RWPE1 (cell line): ENCODE measurements around the gene ZNF791.
"Not testable (repeated sequence)": the region's sequence is repeated elsewhere in the genome, so short reads cannot be mapped to it uniquely, and the experiment has no call there.

ENCODE experiments used
- CTCF ChIA-PET: fragments of 350-600 bp; sonication (Branson Sonifier 250); formaldehyde crosslinking; extraction: SDS; loops from one replicate; lab custom pipeline; 2021; lab: Yijun Ruan, JAX
- POLR2A ChIA-PET: fragments of 400-600 bp; formaldehyde crosslinking; extraction: SDS; loops from one replicate; lab custom pipeline; 2020; ENCODE audit warnings: antibody characterized with exemption; ENCODE audit not compliant: low non-redundant PET; lab: Yijun Ruan, JAX
- DNase-seq: peaks from one replicate; pipeline ENCODE4 v3.0.0; 2012; ENCODE audit warnings: low spot score
- H3K27ac ChIP-seq: fragments of 450-650 bp; 2 replicates; pipeline ENCODE4 v1.5.1; 2017
- TF ChIP-seq, protein P1 (sequence below): fragments of 450-650 bp; conservative IDR thresholded peaks from 2 replicates; pipeline ENCODE4 v1.5.1; 2017; ENCODE audit warnings: low read depth, mild to moderate bottlenecking

Gene ZNF791

DNA sequence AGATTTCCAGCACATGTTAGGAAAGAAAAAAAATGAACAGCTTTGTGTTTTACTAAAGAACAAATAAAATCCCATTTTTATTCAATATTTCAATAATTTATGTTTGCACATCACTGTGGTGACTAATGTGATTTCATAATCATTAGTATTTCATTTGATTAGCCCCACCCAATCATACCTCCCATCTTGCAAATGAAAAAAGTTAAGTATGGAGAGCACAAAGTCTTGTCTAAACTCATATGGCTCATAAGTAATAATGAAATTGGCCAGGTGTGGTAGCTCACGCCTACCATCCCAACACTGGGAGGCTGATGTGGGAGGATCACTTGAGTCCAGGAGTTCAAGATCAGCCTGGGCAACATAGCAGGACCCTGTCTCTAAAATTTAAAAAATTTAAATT is 3.9 kb upstream of the ZNF791 start:
- peak overlapping the region; percentile 49 for H3K27ac ChIP-seq
- DNase-seq, result peak; percentile 43
- CTCF ChIA-PET, result interaction anchor here (0.6 kb wide), 1 partner anchor 169 kb away, joined by 3 read pairs; no protein-coding TSS in a partner anchor
- POLR2A ChIA-PET, result no interaction called here
- TF ChIP-seq, protein P1, sequence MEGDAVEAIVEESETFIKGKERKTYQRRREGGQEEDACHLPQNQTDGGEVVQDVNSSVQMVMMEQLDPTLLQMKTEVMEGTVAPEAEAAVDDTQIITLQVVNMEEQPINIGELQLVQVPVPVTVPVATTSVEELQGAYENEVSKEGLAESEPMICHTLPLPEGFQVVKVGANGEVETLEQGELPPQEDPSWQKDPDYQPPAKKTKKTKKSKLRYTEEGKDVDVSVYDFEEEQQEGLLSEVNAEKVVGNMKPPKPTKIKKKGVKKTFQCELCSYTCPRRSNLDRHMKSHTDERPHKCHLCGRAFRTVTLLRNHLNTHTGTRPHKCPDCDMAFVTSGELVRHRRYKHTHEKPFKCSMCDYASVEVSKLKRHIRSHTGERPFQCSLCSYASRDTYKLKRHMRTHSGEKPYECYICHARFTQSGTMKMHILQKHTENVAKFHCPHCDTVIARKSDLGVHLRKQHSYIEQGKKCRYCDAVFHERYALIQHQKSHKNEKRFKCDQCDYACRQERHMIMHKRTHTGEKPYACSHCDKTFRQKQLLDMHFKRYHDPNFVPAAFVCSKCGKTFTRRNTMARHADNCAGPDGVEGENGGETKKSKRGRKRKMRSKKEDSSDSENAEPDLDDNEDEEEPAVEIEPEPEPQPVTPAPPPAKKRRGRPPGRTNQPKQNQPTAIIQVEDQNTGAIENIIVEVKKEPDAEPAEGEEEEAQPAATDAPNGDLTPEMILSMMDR, result no peak

DNA sequence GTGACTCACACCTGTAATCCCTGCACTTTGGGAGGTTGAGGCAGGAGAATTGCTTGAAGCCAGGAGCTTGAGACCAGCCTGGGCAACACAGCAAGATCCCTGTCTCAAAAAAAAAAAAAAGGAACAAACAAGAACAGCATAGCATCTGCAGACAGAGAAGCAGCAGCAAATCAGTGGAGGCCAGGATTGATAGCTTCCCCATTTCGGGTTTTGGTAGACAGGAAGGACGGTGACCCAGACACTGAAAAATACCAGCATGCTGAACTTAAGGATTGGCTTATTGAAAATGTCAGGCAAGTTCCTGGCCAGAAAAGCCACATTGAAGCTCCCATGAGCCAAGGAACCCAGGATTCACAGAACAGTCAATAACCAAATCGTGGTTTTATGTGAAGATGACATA is 3.1 kb upstream of the ZNF791 start:
- POLR2A ChIA-PET, result no interaction called here
- TF ChIP-seq, protein P1, result no peak
- CTCF ChIA-PET, result no interaction called here
- no peak for DNase-seq
- no peak overlapping the region for H3K27ac ChIP-seq

DNA sequence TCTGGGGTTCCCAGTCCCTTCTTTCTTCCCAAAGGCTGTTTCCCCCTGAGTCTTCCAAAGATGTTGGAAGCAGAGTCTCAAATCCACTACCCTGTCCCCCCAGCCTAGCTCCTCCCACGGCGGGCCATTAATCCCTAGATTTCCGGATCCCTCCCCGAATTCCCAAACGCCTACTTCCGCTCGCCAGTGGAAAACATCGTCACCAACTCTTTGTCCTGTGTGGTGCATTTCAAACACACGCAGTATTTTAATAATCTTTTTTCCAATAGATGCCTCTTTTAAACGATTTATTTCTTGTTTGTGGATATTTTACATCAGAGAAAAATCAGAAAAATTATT is 610 bp downstream of the ZNF791 start:
- ChIA-PET POLR2A (no interaction called here), CTCF (no interaction called here)
- DNase-seq, result peak; percentile 78
- TF ChIP-seq, protein P1, result no peak
- peak overlapping the region; percentile 92 for H3K27ac ChIP-seq

DNA sequence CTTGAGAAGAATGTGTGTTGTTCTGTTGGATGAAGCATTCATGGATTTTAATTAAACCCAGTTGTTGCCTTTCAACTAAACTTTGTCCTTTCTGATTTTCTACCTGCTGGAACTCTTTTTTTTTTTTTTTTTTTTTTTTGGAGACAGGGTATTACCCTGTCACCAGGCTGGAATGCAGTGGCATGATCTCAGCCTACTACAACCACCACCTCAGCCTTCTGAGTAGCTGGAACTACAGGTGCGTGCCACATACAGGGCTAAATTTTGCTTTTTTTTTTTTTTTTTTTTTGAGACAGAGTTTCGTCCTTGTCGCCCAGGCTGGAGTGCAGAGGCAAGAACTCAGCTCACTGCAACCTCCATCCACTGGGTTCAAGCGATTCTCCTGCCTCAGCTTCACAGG is 6.9 kb downstream of the ZNF791 start:
- POLR2A ChIA-PET, result interaction anchor here (0.7 kb wide), 1 partner anchor 9 kb away, joined by 11 read pairs; no protein-coding TSS in a partner anchor
- no peak for DNase-seq
- TF ChIP-seq, protein P1, result no peak
- no peak overlapping the region for H3K27ac ChIP-seq
- CTCF ChIA-PET, result no interaction called here

DNA sequence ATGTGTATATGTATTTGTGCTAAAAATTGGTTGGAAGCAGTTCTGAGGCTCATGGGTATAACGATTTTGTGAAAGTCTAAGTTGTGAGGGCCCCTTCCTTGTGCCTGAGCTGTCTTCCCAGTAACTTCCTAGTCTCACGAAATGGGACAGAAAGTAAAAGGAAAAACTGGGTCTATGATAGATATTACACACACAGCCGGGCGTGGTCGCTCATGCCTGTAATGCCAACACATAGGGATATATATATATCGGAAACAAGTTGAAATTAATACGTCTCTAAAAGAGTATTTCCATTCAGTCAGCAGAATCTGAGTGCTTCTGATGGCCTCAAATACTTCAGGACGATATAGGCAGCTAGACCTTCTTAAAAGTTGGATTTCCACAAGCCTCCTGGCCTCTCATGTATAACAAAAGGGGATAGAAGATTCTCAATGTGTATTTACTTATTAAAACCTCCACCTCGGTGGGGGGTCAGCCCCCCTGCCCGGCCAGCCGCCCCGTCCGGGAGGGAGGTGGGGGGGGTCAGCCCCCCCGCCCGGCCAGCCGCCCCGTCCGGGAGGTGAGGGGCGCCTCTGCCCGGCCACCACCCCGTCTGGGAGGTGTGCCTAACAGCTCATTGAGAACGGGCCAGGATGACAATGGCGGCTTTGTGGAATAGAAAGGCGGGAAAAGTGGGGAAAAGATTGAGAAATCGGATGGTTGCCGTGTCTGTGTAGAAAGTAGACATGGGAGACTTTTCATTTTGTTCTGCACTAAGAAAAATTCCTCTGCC is 10.7 kb downstream of the ZNF791 start:
- H3K27ac ChIP-seq, CTCF ChIA-PET, POLR2A ChIA-PET, DNase-seq: not testable (repeated sequence)

DNA sequence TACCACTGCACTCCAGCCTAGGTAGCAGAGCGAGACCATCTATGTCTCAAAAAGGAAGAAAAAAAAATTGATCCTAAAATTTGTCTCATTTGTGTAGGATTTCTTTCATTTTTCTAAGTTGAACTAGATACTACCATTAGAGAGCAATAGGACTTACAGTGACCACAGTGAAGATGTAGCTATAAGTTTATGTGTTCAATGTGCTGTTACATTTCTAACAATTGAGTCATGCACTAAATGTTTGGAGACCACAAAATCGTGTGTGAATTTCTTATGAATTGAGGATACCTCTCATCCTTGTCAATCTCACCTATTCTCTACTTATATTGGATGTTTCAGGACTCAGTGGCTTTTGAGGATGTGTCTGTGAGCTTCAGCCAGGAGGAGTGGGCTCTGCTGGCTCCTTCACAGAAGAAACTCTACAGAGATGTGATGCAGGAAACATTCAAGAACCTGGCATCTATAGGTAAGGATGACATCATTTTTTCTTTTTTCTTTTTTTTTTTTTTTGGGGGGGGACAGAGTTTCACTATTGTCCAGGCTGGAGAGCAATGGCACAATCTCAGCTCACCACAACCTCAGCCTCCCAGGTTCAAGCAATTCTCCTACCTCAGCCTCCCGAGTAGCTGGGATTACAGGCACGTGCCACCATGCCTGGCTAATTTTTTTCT is 12.8 kb downstream of the ZNF791 start:
- TF ChIP-seq, protein P1, result no peak
- POLR2A ChIA-PET, result no interaction called here
- DNase-seq, result no peak
- CTCF ChIA-PET, result interaction anchor here (0.5 kb wide), 1 partner anchor 563 kb away, joined by 3 read pairs; no protein-coding TSS in a partner anchor
- H3K27ac ChIP-seq, result no peak overlapping the region

DNA sequence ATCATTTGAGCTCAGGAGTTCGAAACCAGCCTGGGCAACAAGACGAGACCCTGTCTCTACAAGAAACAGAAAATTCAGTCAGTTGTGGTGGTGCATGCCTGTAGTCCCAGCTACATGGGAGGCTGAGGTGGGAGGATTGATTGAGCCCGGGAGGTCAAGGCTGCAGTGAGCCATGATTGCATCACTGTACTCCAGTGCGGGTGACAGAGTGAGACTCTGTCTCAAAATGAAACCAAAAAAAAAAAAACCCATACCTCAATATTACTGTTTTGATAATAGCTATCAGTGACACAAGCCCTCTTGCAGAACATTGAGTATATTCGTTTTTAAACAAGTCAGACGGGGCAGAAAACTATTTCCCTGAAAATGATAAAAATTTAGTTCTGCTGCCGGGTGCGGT is 16.2 kb downstream of the ZNF791 start:
- H3K27ac ChIP-seq, result no peak overlapping the region
- DNase-seq, result no peak
- TF ChIP-seq, protein P1, result no peak
- POLR2A ChIA-PET, result interaction anchor here (0.6 kb wide), 1 partner anchor 9 kb away, joined by 11 read pairs; no protein-coding TSS in a partner anchor
- CTCF ChIA-PET, result interaction anchor here (0.7 kb wide), 1 partner anchor 119 kb away, joined by 3 read pairs; no protein-coding TSS in a partner anchor
